BJ (cell line): Measurements from ENCODE around the gene RAB27B. TPM values are rescaled to one million over a fixed set of nuclear protein-coding genes. Genes with fewer than 3 reads are reported as not detected.

Experiments used
- CTCF ChIA-PET: fragments of 350-600 bp; formaldehyde crosslinking; extraction: SDS; loops from one replicate; lab custom pipeline; 2021; ENCODE audit warnings: antibody characterized with exemption, inconsistent platforms; lab: Yijun Ruan, JAX
- POLR2A ChIA-PET: fragments of 300-600 bp; sonication (Branson Sonifier 250); formaldehyde crosslinking; extraction: SDS; loops from one replicate; lab custom pipeline; 2021; ENCODE audit warnings: antibody characterized with exemption; lab: Charles Lee
- DNase-seq: peaks from one replicate; pipeline ENCODE4 v3.0.0-alpha.2; 2011; ENCODE audit warnings: low read depth
- H3K27me3 ChIP-seq: 2 replicates; pipeline ENCODE4 v1.6.0; 2011; ENCODE audit warnings: low read length; ENCODE audit not compliant: control insufficient read depth, insufficient read depth
- H3K36me3 ChIP-seq: 2 replicates; pipeline ENCODE4 v1.5.1; 2011; ENCODE audit warnings: low read length; ENCODE audit not compliant: control insufficient read depth, insufficient read depth
- H3K4me3 ChIP-seq: 2 replicates; pipeline ENCODE4 v1.5.1; 2011; ENCODE audit warnings: low read depth, mild to moderate bottlenecking, control low read depth, low read length
- polyA plus RNA-seq: library from polyadenylated mRNA; depleted of rRNA; stranded (reverse); fragments of >200 nt; gene quantifications from 2 replicates; pipeline ENCODE4 v1.2.3, GENCODE V29; 2011
- TF ChIP-seq, protein P1 (sequence below): IDR thresholded peaks from 2 replicates; pipeline ENCODE4 v1.5.1; 2011; ENCODE audit warnings: low read depth, mild to moderate bottlenecking, control low read depth, inconsistent platforms, low read length, moderate library complexity; ENCODE audit not compliant: insufficient read depth

RAB27B gene
- polyA plus RNA-seq, 1 experiment: 0.25 TPM

DNA sequence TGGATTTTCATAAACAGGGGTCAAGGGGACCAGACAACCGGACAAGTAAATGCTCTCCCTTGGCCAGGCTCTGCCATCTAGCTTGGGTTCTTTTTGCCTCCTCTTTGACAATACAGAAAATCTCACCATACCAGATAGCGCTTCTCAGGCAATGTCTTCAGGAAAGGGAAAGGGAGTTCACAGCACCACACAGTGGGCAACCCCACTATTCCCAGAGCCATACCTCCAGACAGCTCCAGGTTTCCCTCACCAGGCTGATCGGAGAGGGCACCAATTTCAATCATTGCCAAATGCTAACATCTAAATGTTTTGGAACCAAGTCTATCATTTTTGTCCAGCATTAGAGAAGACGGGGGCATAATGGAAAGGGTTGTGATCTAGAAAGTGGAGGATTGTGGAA is 102.9 kb downstream of the RAB27B start:
- TF ChIP-seq, protein P1, sequence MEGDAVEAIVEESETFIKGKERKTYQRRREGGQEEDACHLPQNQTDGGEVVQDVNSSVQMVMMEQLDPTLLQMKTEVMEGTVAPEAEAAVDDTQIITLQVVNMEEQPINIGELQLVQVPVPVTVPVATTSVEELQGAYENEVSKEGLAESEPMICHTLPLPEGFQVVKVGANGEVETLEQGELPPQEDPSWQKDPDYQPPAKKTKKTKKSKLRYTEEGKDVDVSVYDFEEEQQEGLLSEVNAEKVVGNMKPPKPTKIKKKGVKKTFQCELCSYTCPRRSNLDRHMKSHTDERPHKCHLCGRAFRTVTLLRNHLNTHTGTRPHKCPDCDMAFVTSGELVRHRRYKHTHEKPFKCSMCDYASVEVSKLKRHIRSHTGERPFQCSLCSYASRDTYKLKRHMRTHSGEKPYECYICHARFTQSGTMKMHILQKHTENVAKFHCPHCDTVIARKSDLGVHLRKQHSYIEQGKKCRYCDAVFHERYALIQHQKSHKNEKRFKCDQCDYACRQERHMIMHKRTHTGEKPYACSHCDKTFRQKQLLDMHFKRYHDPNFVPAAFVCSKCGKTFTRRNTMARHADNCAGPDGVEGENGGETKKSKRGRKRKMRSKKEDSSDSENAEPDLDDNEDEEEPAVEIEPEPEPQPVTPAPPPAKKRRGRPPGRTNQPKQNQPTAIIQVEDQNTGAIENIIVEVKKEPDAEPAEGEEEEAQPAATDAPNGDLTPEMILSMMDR: no peak
- H3K36me3 ChIP-seq: no peaks in the 10 kb centered on the region
- no peaks in the 10 kb centered on the region for H3K27me3 ChIP-seq
- ChIA-PET CTCF (no interaction called here), POLR2A (no interaction called here)
- DNase-seq: no peak
- H3K4me3 ChIP-seq: no peak overlapping the region

DNA sequence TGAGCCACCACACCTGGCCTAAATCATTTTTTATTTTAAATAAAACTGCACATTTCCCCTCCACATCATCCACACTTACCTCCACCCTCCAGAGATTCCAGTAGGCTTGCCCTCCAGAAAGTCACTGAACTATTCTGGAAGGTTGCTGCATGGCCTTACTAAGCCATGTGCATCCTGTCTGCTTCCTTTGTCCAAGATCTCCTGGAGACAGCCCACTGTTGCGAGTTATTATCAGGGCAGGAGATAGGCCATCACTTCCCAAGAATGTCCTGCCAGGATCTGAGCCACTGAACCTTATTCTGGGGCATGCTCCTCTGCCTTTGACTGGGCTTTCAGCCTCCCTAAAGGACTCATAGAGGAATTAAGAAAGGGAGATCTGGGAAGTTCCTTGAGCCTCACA is 104.2 kb downstream of the RAB27B start:
- ChIA-PET POLR2A (no interaction called here), CTCF (no interaction called here)
- H3K27me3 ChIP-seq: no peaks in the 10 kb centered on the region
- DNase-seq: no peak
- no peaks in the 10 kb centered on the region for H3K36me3 ChIP-seq
- TF ChIP-seq, protein P1: no peak
- H3K4me3 ChIP-seq: no peak overlapping the region

DNA sequence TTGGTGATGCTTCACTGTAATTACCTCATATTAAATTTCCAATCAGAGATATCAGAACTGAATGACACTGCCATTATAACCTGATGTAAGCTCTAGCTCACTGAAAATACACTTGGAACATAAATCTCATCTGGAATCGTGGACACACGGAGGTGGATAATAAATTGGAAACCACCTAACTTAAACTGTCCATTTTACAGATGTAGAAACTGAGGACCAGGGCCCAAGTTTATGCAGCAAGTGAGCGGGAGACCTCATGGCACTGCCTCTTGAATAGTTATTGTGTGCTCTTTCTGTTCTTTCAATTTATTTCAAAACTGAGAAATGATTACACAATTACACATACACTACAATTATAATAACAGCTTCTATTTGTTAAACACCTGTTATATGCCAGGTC is 110.2 kb downstream of the RAB27B start:
- Histone ChIP-seq H3K27me3 (no peaks in the 10 kb centered on the region), H3K4me3 (no peak overlapping the region), H3K36me3 (no peaks in the 10 kb centered on the region)
- ChIA-PET POLR2A (no interaction called here), CTCF (no interaction called here)
- TF ChIP-seq, protein P1: no peak
- no peak for DNase-seq

DNA sequence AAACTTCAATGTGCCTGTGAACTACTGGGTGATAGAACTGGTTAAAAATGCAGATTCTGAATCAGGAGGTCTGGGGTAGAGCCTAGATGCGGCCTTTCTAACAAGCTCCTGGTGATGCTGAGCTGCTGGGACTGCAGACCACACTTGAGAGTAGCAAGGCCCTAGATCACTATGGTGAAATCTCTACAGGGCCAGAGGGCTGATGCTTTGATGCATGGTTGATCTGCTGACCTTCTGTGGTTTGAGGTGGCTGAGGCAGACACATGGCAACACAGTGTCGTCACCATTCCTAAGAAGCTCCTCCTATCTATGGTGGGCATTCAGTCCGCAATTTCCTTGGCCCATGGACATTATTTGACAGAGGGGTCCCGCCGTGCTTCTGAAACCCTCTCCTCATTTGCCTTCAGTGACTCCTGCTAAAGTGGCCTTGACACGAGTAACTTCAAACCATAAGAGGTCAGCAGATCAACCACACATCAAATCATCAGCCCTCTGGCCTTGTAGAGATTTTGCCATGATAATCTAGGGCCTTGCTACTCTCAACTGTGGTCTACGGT is 111.2 kb downstream of the RAB27B start:
- TF ChIP-seq, protein P1: no peak
- no peaks in the 10 kb centered on the region for H3K36me3 ChIP-seq
- no peak for DNase-seq
- H3K4me3 ChIP-seq: no peak overlapping the region
- H3K27me3 ChIP-seq: no peaks in the 10 kb centered on the region
- ChIA-PET CTCF (no interaction called here), POLR2A (no interaction called here)

DNA sequence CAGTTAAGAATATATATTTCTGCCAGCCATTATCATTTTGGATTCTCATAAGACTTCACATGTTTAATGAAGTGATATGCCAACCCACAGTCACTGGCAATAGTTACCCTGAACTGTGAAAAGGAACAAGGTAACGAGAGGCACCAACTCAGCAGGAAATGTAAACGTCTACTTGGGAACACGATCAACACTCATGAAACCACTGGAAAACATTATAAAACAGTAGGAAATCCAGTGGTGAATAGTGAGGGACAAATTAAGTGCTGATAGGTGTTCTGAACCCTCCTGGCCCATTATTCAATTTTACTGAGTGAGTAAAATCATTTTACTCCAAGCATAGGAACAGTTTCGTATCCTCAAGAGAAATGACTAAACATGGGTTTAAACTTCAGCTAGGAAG is 113.9 kb downstream of the RAB27B start:
- no peak for DNase-seq
- no peaks in the 10 kb centered on the region for H3K36me3 ChIP-seq
- TF ChIP-seq, protein P1: no peak
- ChIA-PET POLR2A (no interaction called here), CTCF (no interaction called here)
- no peak overlapping the region for H3K4me3 ChIP-seq
- no peaks in the 10 kb centered on the region for H3K27me3 ChIP-seq
